SK-N-SH (cell line): ENCODE results near the gene ABCA9. TPM values are rescaled to one million over a fixed set of nuclear protein-coding genes. Genes with fewer than 3 reads are reported as not detected.

ENCODE experiments used
- CTCF ChIA-PET: fragments of 300-600, 350-600 bp; formaldehyde crosslinking; extraction: SDS; loops from one replicate; lab custom pipeline; 2021; lab: Yijun Ruan, JAX
- POLR2A ChIA-PET: fragments of 350-600 bp; sonication (Branson Sonifier 250); formaldehyde crosslinking; extraction: SDS; loops from one replicate; lab custom pipeline; 2020; ENCODE audit warnings: antibody characterized with exemption, inconsistent platforms; lab: Yijun Ruan, JAX
- DNase-seq: peaks from one replicate; pipeline ENCODE4 v3.0.0; 2012
- H2AFZ ChIP-seq: fragments of 200-600 bp; sonication (generic); 2 replicates; pipeline ENCODE4 v1.8.1; 2016; ENCODE audit warnings: antibody characterized with exemption, mild to moderate bottlenecking, low read depth
- H3F3A ChIP-seq: fragments of 200-600 bp; sonication (generic); replicated peaks from 2 replicates; pipeline ENCODE3; 2016; ENCODE audit warnings: antibody characterized with exemption, mild to moderate bottlenecking; ENCODE audit not compliant: insufficient read depth
- H3K27ac ChIP-seq, 2 experiments: fragments of 200-500 bp in 1 of 2; fragments of 200-600 bp in 1 of 2; sonication (Bioruptor generic) in 1 of 2; sonication (generic), shearing (Covaris generic) in 1 of 2; 2 replicates each; pipeline versions ENCODE4 v1.5.1 to v1.6.1; 2014 to 2016; ENCODE audit warnings: low read depth in 2 of 2, inconsistent platforms in 1 of 2, low read length in 1 of 2, mild to moderate bottlenecking in 1 of 2, mixed read lengths in 1 of 2
- H3K27me3 ChIP-seq: fragments of 200-600 bp; sonication (generic), shearing (Covaris generic); 2 replicates; pipeline ENCODE4 v1.6.1; 2016; ENCODE audit warnings: mixed run types; ENCODE audit not compliant: insufficient read depth
- H3K36me3 ChIP-seq, 2 experiments: fragments of 200-500 bp in 1 of 2; fragments of 200-600 bp in 1 of 2; sonication (Bioruptor generic) in 1 of 2; sonication (generic) in 1 of 2; replicated peaks in 1 of 2; 2 replicates each; pipeline versions ENCODE3 to v1.5.1; 2014 to 2016; ENCODE audit warnings: low read length in 1 of 2, mild to moderate bottlenecking in 1 of 2; ENCODE audit not compliant: insufficient read depth in 2 of 2, control insufficient read depth in 1 of 2
- H3K4me1 ChIP-seq, 2 experiments: fragments of 200-500 bp in 1 of 2; fragments of 200-600 bp in 1 of 2; sonication (Bioruptor generic) in 1 of 2; sonication (generic), shearing (Covaris generic) in 1 of 2; 2 replicates each; pipeline versions ENCODE4 v1.5.1 to v1.6.1; 2014 to 2016; ENCODE audit warnings: low read depth in 1 of 2, low read length in 1 of 2, mixed run types in 1 of 2; ENCODE audit not compliant: insufficient read depth in 2 of 2, control insufficient read depth in 1 of 2
- H3K4me2 ChIP-seq: fragments of 200-600 bp; sonication (generic), shearing (Covaris generic); 2 replicates; pipeline ENCODE4 v1.6.1; 2017; ENCODE audit warnings: mixed run types
- H3K4me3 ChIP-seq, 2 experiments: fragments of 200-500 bp in 1 of 2; fragments of 200-600 bp in 1 of 2; sonication (Bioruptor generic) in 1 of 2; sonication (generic), shearing (Covaris generic) in 1 of 2; 2 replicates each; pipeline versions ENCODE4 v1.5.1 to v1.8.1; 2014 to 2016; ENCODE audit warnings: low read depth in 2 of 2, inconsistent platforms in 1 of 2, low read length in 1 of 2, mild to moderate bottlenecking in 1 of 2, mixed read lengths in 1 of 2, moderate library complexity in 1 of 2
- H3K79me2 ChIP-seq: fragments of 200-600 bp; sonication (generic); 2 replicates; pipeline ENCODE4 v1.8.1; 2017; ENCODE audit warnings: mild to moderate bottlenecking; ENCODE audit not compliant: insufficient read depth
- H3K9ac ChIP-seq: fragments of 200-600 bp; sonication (generic); 2 replicates; pipeline ENCODE4 v1.6.1; 2017; ENCODE audit warnings: mixed run types
- H3K9me2 ChIP-seq: fragments of 200-600 bp; sonication (generic); 2 replicates; pipeline ENCODE4 v1.6.1; 2017; ENCODE audit warnings: mixed run types
- H3K9me3 ChIP-seq: fragments of 200-600 bp; sonication (generic); 2 replicates; pipeline ENCODE4 v1.6.1; 2017; ENCODE audit warnings: mixed run types, mild to moderate bottlenecking, moderate library complexity
- H4K20me1 ChIP-seq: fragments of 200-600 bp; sonication (generic); 2 replicates; pipeline ENCODE4 v1.6.1; 2017; ENCODE audit warnings: mild to moderate bottlenecking, mixed run types; ENCODE audit not compliant: insufficient read depth
- CTCF ChIP-seq: fragments of 200-600 bp; sonication (generic); IDR thresholded peaks from 2 replicates; pipeline ENCODE4 v1.6.1; 2017; ENCODE audit warnings: antibody characterized with exemption, mild to moderate bottlenecking, moderate library complexity
- ELF1 ChIP-seq: IDR thresholded peaks from 2 replicates; pipeline ENCODE4 v1.4.0; 2012
- EP300 ChIP-seq, 2 experiments: IDR thresholded peaks; 2 replicates each; pipeline versions ENCODE4 v1.4.0 to v1.6.1; 2012; ENCODE audit warnings: borderline replicate concordance in 1 of 2, low read depth in 1 of 2, low read length in 1 of 2
- FOSL2 ChIP-seq: IDR thresholded peaks from 2 replicates; pipeline ENCODE4 v1.4.0; 2012; ENCODE audit warnings: low read depth, mild to moderate bottlenecking, moderate library complexity, borderline replicate concordance
- FOXM1 ChIP-seq: IDR thresholded peaks from 2 replicates; pipeline ENCODE4 v1.4.0; 2012; ENCODE audit warnings: low read depth, mild to moderate bottlenecking
- GATA2 ChIP-seq: sonication (generic); formaldehyde crosslinking; IDR thresholded peaks from 2 replicates; pipeline ENCODE4 v1.5.0; 2020; ENCODE audit warnings: mild to moderate bottlenecking, missing genetic modification reagents
- JUND ChIP-seq: IDR thresholded peaks from 2 replicates; pipeline ENCODE4 v1.4.0; 2012
- MEF2A ChIP-seq: IDR thresholded peaks from 2 replicates; pipeline ENCODE4 v1.4.0; 2012; ENCODE audit warnings: low read depth, borderline replicate concordance
- MXI1 ChIP-seq: IDR thresholded peaks from 2 replicates; pipeline ENCODE4 v1.6.1; 2012; ENCODE audit warnings: mild to moderate bottlenecking, low read depth, low read length, improper control_type of control experiment
- NFIC ChIP-seq: IDR thresholded peaks from 2 replicates; pipeline ENCODE4 v1.4.0; 2012; ENCODE audit warnings: borderline replicate concordance
- POLR2AphosphoS5 ChIP-seq: IDR thresholded peaks from 2 replicates; pipeline ENCODE4 v1.6.1; 2012; ENCODE audit warnings: low read depth, low read length
- RCOR1 ChIP-seq: fragments of 150-350 bp; IDR thresholded peaks from 2 replicates; pipeline ENCODE4 v1.6.1; 2017; ENCODE audit warnings: antibody characterized with exemption, low read length
- RFX5 ChIP-seq: IDR thresholded peaks from 2 replicates; pipeline ENCODE4 v1.6.1; 2012; ENCODE audit warnings: mild to moderate bottlenecking, improper control_type of control experiment, low read length
- RXRA ChIP-seq: IDR thresholded peaks from 2 replicates; pipeline ENCODE4 v1.4.0; 2012; ENCODE audit warnings: low read depth, mild to moderate bottlenecking, borderline replicate concordance
- SMC3 ChIP-seq: IDR thresholded peaks from 2 replicates; pipeline ENCODE4 v1.6.1; 2012; ENCODE audit warnings: low read depth, low read length, improper control_type of control experiment
- TAF1 ChIP-seq: IDR thresholded peaks from 2 replicates; pipeline ENCODE4 v1.6.1; 2012; ENCODE audit warnings: low read depth, mild to moderate bottlenecking, low read length, moderate library complexity, borderline replicate concordance
- TCF12 ChIP-seq: IDR thresholded peaks from 2 replicates; pipeline ENCODE4 v1.4.0; 2012
- TEAD4 ChIP-seq: IDR thresholded peaks from 2 replicates; pipeline ENCODE4 v1.4.0; 2012; ENCODE audit warnings: mild to moderate bottlenecking, borderline replicate concordance; ENCODE audit not compliant: insufficient read depth
- ZBTB33 ChIP-seq: IDR thresholded peaks from 2 replicates; pipeline ENCODE4 v1.4.0; 2012; ENCODE audit warnings: low read depth, borderline replicate concordance
- WGBS: methylation state at CpG from one replicate; pipeline ENCODE4 v1.1.6; 2017; ENCODE audit warnings: low lambda C conversion rate; 5-methylcytosine and 5-hydroxymethylcytosine counted together
- polyA plus RNA-seq, 3 experiments: library from polyadenylated mRNA; depleted of rRNA; stranded (reverse); fragments of >200 nt; gene quantifications; 2 replicates each; pipeline ENCODE4 v1.2.3, GENCODE V29; 2012
- TF ChIP-seq, protein P1 (sequence below): IDR thresholded peaks from 2 replicates; pipeline ENCODE4; 2012

The ABCA9 gene
- polyA plus RNA-seq, 1 of the 3 experiments (the other 2 are of a cell fraction), result 0.07 TPM

- H3K36me3 ChIP-seq, result no peaks in the 10 kb centered on the region
- ChIA-PET POLR2A (no interaction called here), CTCF (interaction anchor here (0.7 kb wide), 1 partner anchor 13 kb away, joined by 3 read pairs; no protein-coding TSS in a partner anchor)
- no peak overlapping the region for H3K4me3 ChIP-seq
- H2AFZ ChIP-seq, result no peak overlapping the region
- DNase-seq, result no peak
- no peaks in the 10 kb centered on the region for H3K4me1 ChIP-seq
- no peaks in the 10 kb centered on the region for H3K9me3 ChIP-seq
- no peaks in the 10 kb centered on the region for H3K27me3 ChIP-seq
- H3K79me2 ChIP-seq, result no peaks in the 10 kb centered on the region
- TF ChIP-seq GATA2 (no peak), ELF1 (no peak), JUND (no peak), RCOR1 (no peak), TAF1 (no peak), EP300 (IDR thresholded peaks at IDR 0.05; ENCODE audit: borderline replicate concordance in 1 of 2, low read depth in 1 of 2, low read length in 1 of 2) (no peak)
- no peak overlapping the region for H3K4me2 ChIP-seq
- no peak overlapping the region for H3K9ac ChIP-seq
- H3K27ac ChIP-seq, result no peak overlapping the region
- no peaks in the 10 kb centered on the region for H3F3A ChIP-seq
- no peaks in the 10 kb centered on the region for H4K20me1 ChIP-seq
- H3K9me2 ChIP-seq, result no peaks in the 10 kb centered on the region
- 49% methylated on average over 4 of the region's 4 CpGs for WGBS
Measured at GRCh38 chr17:69098625-69099024, 37.9 kb upstream of the ABCA9 start.

- H3K9ac ChIP-seq, result no peak overlapping the region
- no peak overlapping the region for H3K4me2 ChIP-seq
- WGBS, result 17% methylated on average over 1 of the region's 1 CpG
- H3K27ac ChIP-seq, result no peak overlapping the region
- H3K4me3 ChIP-seq, result no peak overlapping the region
- no peaks in the 10 kb centered on the region for H3K36me3 ChIP-seq
- H3K27me3 ChIP-seq, result no peaks in the 10 kb centered on the region
- no peaks in the 10 kb centered on the region for H4K20me1 ChIP-seq
- H3K9me2 ChIP-seq, result no peaks in the 10 kb centered on the region
- TF ChIP-seq RCOR1, result no peak
- no peaks in the 10 kb centered on the region for H3K9me3 ChIP-seq
- ChIA-PET POLR2A (no interaction called here), CTCF (no interaction called here)
- H2AFZ ChIP-seq, result no peak overlapping the region
- H3F3A ChIP-seq, result no peaks in the 10 kb centered on the region
- no peaks in the 10 kb centered on the region for H3K79me2 ChIP-seq
- H3K4me1 ChIP-seq, result no peaks in the 10 kb centered on the region
- DNase-seq, result no peak
Measured at GRCh38 chr17:69096541-69096940, 35.8 kb upstream of the ABCA9 start.

DNA sequence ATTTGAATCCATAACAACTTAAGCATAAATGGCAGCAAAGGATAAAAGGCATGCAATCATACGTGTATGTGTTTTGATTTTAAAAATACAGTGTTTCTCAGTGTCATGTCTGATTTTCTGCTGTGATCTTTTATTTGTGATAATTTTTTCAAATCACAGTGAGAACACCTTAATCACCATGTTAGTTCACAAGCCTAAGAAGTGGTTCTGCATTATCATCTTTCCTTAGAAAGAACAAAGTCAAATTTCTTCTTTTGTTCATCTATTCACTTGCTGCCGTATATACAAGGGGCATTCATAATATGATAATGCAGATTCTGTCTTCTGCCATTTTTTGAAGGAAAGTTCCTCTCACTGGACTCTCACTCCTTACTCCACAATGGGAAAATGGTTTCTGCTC lies 33.3 kb upstream of the ABCA9 start:
- Histone ChIP-seq H3K79me2 (no peaks in the 10 kb centered on the region), H3K27ac (no peak overlapping the region), H2AFZ (no peak overlapping the region), H3K27me3 (no peaks in the 10 kb centered on the region), H3K9ac (no peak overlapping the region), H3K36me3 (no peaks in the 10 kb centered on the region), H3K4me3 (no peak overlapping the region), H3K4me1 (no peaks in the 10 kb centered on the region), H3K9me2 (no peaks in the 10 kb centered on the region), H3F3A (no peaks in the 10 kb centered on the region), H3K4me2 (no peak overlapping the region), H4K20me1 (no peaks in the 10 kb centered on the region), H3K9me3 (no peaks in the 10 kb centered on the region)
- WGBS, result 15% methylated on average over 2 of the region's 2 CpGs
- no peak for TF ChIP-seq TEAD4
- TF ChIP-seq RXRA, result no peak
- TF ChIP-seq TCF12, result no peak
- TF ChIP-seq EP300 (IDR thresholded peaks at IDR 0.05; ENCODE audit: borderline replicate concordance in 1 of 2, low read depth in 1 of 2, low read length in 1 of 2), result no peak
- TF ChIP-seq TAF1, result no peak
- no peak for TF ChIP-seq JUND
- TF ChIP-seq SMC3, result no peak
- TF ChIP-seq POLR2AphosphoS5, result no peak
- TF ChIP-seq RFX5, result no peak
- TF ChIP-seq CTCF, result no peak
- TF ChIP-seq FOXM1, result no peak
- no peak for TF ChIP-seq NFIC
- TF ChIP-seq, protein P1, sequence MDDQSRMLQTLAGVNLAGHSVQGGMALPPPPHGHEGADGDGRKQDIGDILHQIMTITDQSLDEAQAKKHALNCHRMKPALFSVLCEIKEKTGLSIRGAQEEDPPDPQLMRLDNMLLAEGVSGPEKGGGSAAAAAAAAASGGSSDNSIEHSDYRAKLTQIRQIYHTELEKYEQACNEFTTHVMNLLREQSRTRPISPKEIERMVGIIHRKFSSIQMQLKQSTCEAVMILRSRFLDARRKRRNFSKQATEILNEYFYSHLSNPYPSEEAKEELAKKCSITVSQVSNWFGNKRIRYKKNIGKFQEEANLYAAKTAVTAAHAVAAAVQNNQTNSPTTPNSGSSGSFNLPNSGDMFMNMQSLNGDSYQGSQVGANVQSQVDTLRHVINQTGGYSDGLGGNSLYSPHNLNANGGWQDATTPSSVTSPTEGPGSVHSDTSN, result no peak
- TF ChIP-seq FOSL2, result no peak
- TF ChIP-seq MXI1, result no peak
- TF ChIP-seq MEF2A, result no peak
- no peak for TF ChIP-seq ZBTB33
- POLR2A ChIA-PET, result no interaction called here
- CTCF ChIA-PET, result no interaction called here
- DNase-seq, result no peak
